WTC11 (cell line): ENCODE measurements around the gene TTC33. TPM values are rescaled to one million over a fixed set of nuclear protein-coding genes. Genes with fewer than 3 reads are reported as not detected.

Experiments
- ATAC-seq: fragments of 200-7000 bp; cut with Tn5 transposase; 2 replicates; pipeline ENCODE4 v1.10.0; 2021; ENCODE audit warnings: mild to moderate bottlenecking, moderate library complexity
- CTCF ChIA-PET: fragments of 300-600 bp; sonication (Branson Sonifier 250); formaldehyde crosslinking; loops from one replicate; lab custom pipeline; 2021; ENCODE audit warnings: antibody characterized with exemption; lab: Charles Lee
- POLR2A ChIA-PET: fragments of 350-600 bp; sonication (Branson Sonifier 250); formaldehyde crosslinking; loops from one replicate; lab custom pipeline; 2021; ENCODE audit warnings: antibody characterized with exemption; lab: Charles Lee
- DNase-seq: peaks from one replicate; pipeline ENCODE4 v3.0.0; 2021; ENCODE audit warnings: low spot score
- H3K27ac Mint-ChIP-seq: 2 replicates; pipeline ENCODE4 v1.8.0; 2021; ENCODE audit warnings: mixed read lengths
- H3K27me3 Mint-ChIP-seq: 2 replicates; pipeline ENCODE4 v1.8.0; 2021; ENCODE audit warnings: low read depth, mild to moderate bottlenecking, moderate library complexity, mixed read lengths
- H3K36me3 Mint-ChIP-seq: 2 replicates; pipeline ENCODE4 v1.8.0; 2021; ENCODE audit warnings: mixed read lengths
- H3K4me1 Mint-ChIP-seq: 2 replicates; pipeline ENCODE4 v1.8.0; 2022; ENCODE audit warnings: mixed read lengths
- H3K4me3 Mint-ChIP-seq: 2 replicates; pipeline ENCODE4 v1.8.0; 2021; ENCODE audit warnings: mild to moderate bottlenecking, moderate library complexity, mixed read lengths
- H3K9me3 Mint-ChIP-seq: 2 replicates; pipeline ENCODE4 v1.8.0; 2021; ENCODE audit warnings: mixed read lengths
- AR ChIP-seq: fragments of 250-450 bp; sonication (Bioruptor Pico); IDR thresholded peaks from 2 replicates; pipeline ENCODE4 v1.9.0; 2021; ENCODE audit warnings: mild to moderate bottlenecking
- ARID4B ChIP-seq: sonication (generic); formaldehyde crosslinking; IDR thresholded peaks from 2 replicates; pipeline ENCODE4 v1.8.0; 2023; ENCODE audit warnings: missing genetic modification reagents, mild to moderate bottlenecking, borderline replicate concordance
- ATF6 ChIP-seq: sonication (generic); formaldehyde crosslinking; IDR thresholded peaks from 2 replicates; pipeline ENCODE4 v1.8.1; 2023; ENCODE audit warnings: mild to moderate bottlenecking, missing genetic modification reagents
- CTCF ChIP-seq: fragments of 200-600 bp; IDR thresholded peaks from 2 replicates; pipeline ENCODE4 v1.8.0; 2022; ENCODE audit warnings: antibody characterized with exemption
- ETV6 ChIP-seq: sonication (generic); formaldehyde crosslinking; IDR thresholded peaks from 2 replicates; pipeline ENCODE4 v1.8.1; 2022; ENCODE audit warnings: mild to moderate bottlenecking, missing genetic modification reagents
- FOXK1 ChIP-seq: sonication (generic); formaldehyde crosslinking; IDR thresholded peaks from 2 replicates; pipeline ENCODE4 v1.8.0; 2022; ENCODE audit warnings: mild to moderate bottlenecking, moderate library complexity, missing genetic modification reagents
- GRHL2 ChIP-seq: fragments of 250-450 bp; sonication (Bioruptor Pico); IDR thresholded peaks from 2 replicates; pipeline ENCODE4 v1.8.0; 2022; ENCODE audit warnings: mild to moderate bottlenecking, moderate library complexity; ENCODE audit not compliant: insufficient replicate concordance, severe bottlenecking
- IRF2 ChIP-seq: sonication (generic); formaldehyde crosslinking; IDR thresholded peaks from 2 replicates; pipeline ENCODE4 v1.8.0; 2022; ENCODE audit warnings: low read depth, missing genetic modification reagents, borderline replicate concordance
- JAZF1 ChIP-seq: fragments of 250-450 bp; sonication (Bioruptor Pico); IDR thresholded peaks from 2 replicates; pipeline ENCODE4 v1.9.0; 2021; ENCODE audit warnings: moderate library complexity, mild to moderate bottlenecking, inconsistent platforms
- JUN ChIP-seq: sonication (generic); formaldehyde crosslinking; IDR thresholded peaks from 2 replicates; pipeline ENCODE4 v1.8.0; 2023; ENCODE audit warnings: mild to moderate bottlenecking, missing genetic modification reagents
- NR2C2 ChIP-seq: sonication (generic); formaldehyde crosslinking; IDR thresholded peaks from 2 replicates; pipeline ENCODE4 v1.8.0; 2022; ENCODE audit warnings: mild to moderate bottlenecking, missing genetic modification reagents
- PRRX2 ChIP-seq: fragments of 250-450 bp; sonication (Bioruptor Pico); IDR thresholded peaks from 2 replicates; pipeline ENCODE4 v1.8.0; 2021; ENCODE audit warnings: mild to moderate bottlenecking
- RELA ChIP-seq: sonication (generic); formaldehyde crosslinking; IDR thresholded peaks from 2 replicates; pipeline ENCODE4 v1.8.1; 2022; ENCODE audit warnings: missing genetic modification reagents, mild to moderate bottlenecking, borderline replicate concordance
- RORB ChIP-seq: fragments of 250-450 bp; sonication (Bioruptor Pico); IDR thresholded peaks from 2 replicates; pipeline ENCODE4 v1.9.0; 2021; ENCODE audit warnings: mild to moderate bottlenecking
- SMAD3 ChIP-seq: sonication (generic); formaldehyde crosslinking; IDR thresholded peaks from 2 replicates; pipeline ENCODE4 v1.8.0; 2022; ENCODE audit warnings: missing genetic modification reagents, mild to moderate bottlenecking, borderline replicate concordance
- TEAD1 ChIP-seq: sonication (generic); formaldehyde crosslinking; IDR thresholded peaks from 2 replicates; pipeline ENCODE4 v1.8.0; 2022; ENCODE audit warnings: mild to moderate bottlenecking, missing genetic modification reagents
- ZMAT4 ChIP-seq: fragments of 250-450 bp; sonication (Bioruptor Pico); IDR thresholded peaks from 2 replicates; pipeline ENCODE4 v1.9.0; 2021; ENCODE audit warnings: mild to moderate bottlenecking
- ZNF219 ChIP-seq: sonication (generic); formaldehyde crosslinking; IDR thresholded peaks from 2 replicates; pipeline ENCODE4 v1.8.0; 2023; ENCODE audit warnings: missing genetic modification reagents, mild to moderate bottlenecking, borderline replicate concordance
- ZNF423 ChIP-seq: fragments of 250-450 bp; sonication (Bioruptor Pico); IDR thresholded peaks from 2 replicates; pipeline ENCODE4 v2.1.2; 2022; ENCODE audit warnings: mild to moderate bottlenecking, moderate library complexity
- ZSCAN18 ChIP-seq: fragments of 250-450 bp; sonication (Bioruptor Pico); IDR thresholded peaks from 2 replicates; pipeline ENCODE4 v2.1.2; 2022; ENCODE audit warnings: mild to moderate bottlenecking, moderate library complexity
- total RNA-seq: library from RNA; stranded (reverse); gene quantifications from 3 replicates; pipeline ENCODE4 v1.2.3, GENCODE V29; 2021

The TTC33 gene
- total RNA-seq, 1 experiment from 2014 or later, result 9.2 TPM

GRCh38 chr5:40552981-40553380, 202.8 kb downstream of the TTC33 start (continued):
- no peak for TF ChIP-seq CTCF
- TF ChIP-seq TEAD1 (CRISPR knock-in tag), result no peak
- TF ChIP-seq SMAD3 (CRISPR knock-in tag), result no peak
- TF ChIP-seq RELA (CRISPR knock-in tag), result no peak
- no peak for TF ChIP-seq ZNF423
- no peak for TF ChIP-seq PRRX2 (CRISPR knock-in tag)

- ATAC-seq, result no peak
- POLR2A ChIA-PET, result no interaction called here
These were observed 204.0 kb downstream of the TTC33 start for GRCh38 chr5:40551496-40552491.

More at GRCh38 chr5:40551496-40552491, 204.0 kb downstream of the TTC33 start:
- CTCF ChIA-PET, result no interaction called here
- Mint-ChIP-seq H3K27me3 (no peaks in the 10 kb centered on the region), H3K36me3 (no peaks in the 10 kb centered on the region), H3K4me1 (peaks cover 9% of the 10 kb centered on the region), H3K4me3 (no peak overlapping the region), H3K9me3 (peaks cover 5% of the 10 kb centered on the region), H3K27ac (no peak overlapping the region)
- TF ChIP-seq ETV6 (CRISPR knock-in tag), result no peak
- TF ChIP-seq RORB (CRISPR knock-in tag), result no peak
- TF ChIP-seq JAZF1 (CRISPR knock-in tag), result no peak
- TF ChIP-seq AR (CRISPR knock-in tag), result no peak
- TF ChIP-seq ZSCAN18, result no peak
- no peak for TF ChIP-seq FOXK1 (CRISPR knock-in tag)
- TF ChIP-seq ARID4B (CRISPR knock-in tag), result no peak
- TF ChIP-seq SMAD3 (CRISPR knock-in tag), result no peak
- no peak for TF ChIP-seq IRF2 (CRISPR knock-in tag)
- TF ChIP-seq GRHL2, result no peak
- TF ChIP-seq ZNF219, result no peak
- no peak for TF ChIP-seq NR2C2
- TF ChIP-seq ZMAT4 (CRISPR knock-in tag), result no peak
- TF ChIP-seq ATF6 (CRISPR knock-in tag), result no peak
- TF ChIP-seq JUN (CRISPR knock-in tag), result no peak
- no peak for DNase-seq
